Erythroblast (primary cell): Measurements from ENCODE around the gene CCDC18.

Source experiments
- GATA1 ChIP-seq: IDR thresholded peaks from 2 replicates; pipeline ENCODE4 v1.6.1; 2011; ENCODE audit warnings: low read depth, mild to moderate bottlenecking, control low read depth, low read length, moderate library complexity
- POLR2A ChIP-seq: IDR thresholded peaks from 2 replicates; pipeline ENCODE4 v1.6.1; 2011; ENCODE audit warnings: mild to moderate bottlenecking, low read length

DNA sequence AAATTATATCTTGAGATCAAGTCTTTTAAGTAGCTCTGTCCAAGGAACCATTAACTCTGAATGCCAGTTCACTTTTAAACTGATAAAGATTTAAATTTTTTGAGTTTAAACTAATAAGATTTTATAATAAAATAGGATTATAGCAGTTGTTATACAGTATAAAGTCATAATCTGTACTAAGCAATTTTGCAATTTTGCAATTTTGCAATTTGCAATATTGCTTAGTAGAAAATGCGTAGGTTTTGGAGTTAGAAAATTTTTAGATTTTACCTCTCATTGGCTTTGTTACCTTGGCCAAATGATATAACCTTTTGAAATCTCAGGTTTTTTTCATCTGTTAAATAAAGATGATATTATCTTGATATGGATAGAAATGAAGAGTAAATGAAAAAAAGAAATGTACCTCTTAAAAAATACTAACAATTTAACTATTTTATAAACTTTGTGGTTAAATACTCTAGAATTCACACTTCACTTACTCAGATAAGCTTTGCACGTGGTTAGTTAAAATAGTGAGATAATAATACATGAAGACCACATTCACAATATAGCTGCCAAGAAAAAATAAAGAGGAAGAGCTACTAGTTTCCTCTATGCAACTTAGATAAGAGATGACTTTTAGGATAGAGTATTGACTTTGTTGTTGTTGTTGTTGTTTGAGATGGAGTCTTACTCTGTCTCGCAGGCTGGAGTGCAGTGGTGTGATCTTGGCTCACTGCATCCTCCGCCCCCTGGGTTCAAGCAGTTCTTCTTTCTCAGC lies 13.9 kb downstream of the CCDC18 start:
- TF ChIP-seq POLR2A, result no peak
- no peak for TF ChIP-seq GATA1
